Parathyroid adenoma (tissue), 2 donors: ENCODE data around the gene XPNPEP2.

Experiments
- H2AFZ ChIP-seq: fragments of 300-600 bp; sonication (generic); one replicate; pipeline ENCODE4 v1.7.0; 2017; ENCODE audit warnings: antibody characterized with exemption, mild to moderate bottlenecking
- H3K27ac ChIP-seq: fragments of 300-600 bp; sonication (generic); one replicate; pipeline ENCODE4 v1.7.0; 2017
- H3K27me3 ChIP-seq: fragments of 300-600 bp; sonication (generic); one replicate; pipeline ENCODE4 v1.7.0; 2017; ENCODE audit warnings: low read length; ENCODE audit not compliant: control insufficient read depth, insufficient read depth
- H3K36me3 ChIP-seq: fragments of 300-600 bp; sonication (generic); one replicate; pipeline ENCODE4 v1.7.0; 2017; ENCODE audit warnings: low read length; ENCODE audit not compliant: control insufficient read depth, insufficient read depth
- H3K4me1 ChIP-seq: fragments of 300-600 bp; sonication (generic); one replicate; pipeline ENCODE4 v1.7.0; 2017; ENCODE audit warnings: control low read depth
- H3K4me2 ChIP-seq: fragments of 300-600 bp; sonication (generic); one replicate; pipeline ENCODE4 v1.7.0; 2017; ENCODE audit warnings: low read length
- H3K4me3 ChIP-seq: fragments of 300-600 bp; sonication (generic); one replicate; pipeline ENCODE4 v1.7.0; 2017; ENCODE audit warnings: low read depth, low read length
- H3K79me2 ChIP-seq: fragments of 300-600 bp; sonication (generic); one replicate; pipeline ENCODE4 v1.7.0; 2017; ENCODE audit warnings: control low read depth
- H3K9ac ChIP-seq: fragments of 300-600 bp; sonication (generic); one replicate; pipeline ENCODE4 v1.7.0; 2017; ENCODE audit warnings: mild to moderate bottlenecking
- H3K9me3 ChIP-seq: fragments of 300-600 bp; sonication (generic); one replicate; pipeline ENCODE4 v1.7.0; 2017; ENCODE audit warnings: low read length; ENCODE audit not compliant: control insufficient read depth
- TF ChIP-seq, protein P1 (sequence below): fragments of 300-600 bp; sonication (generic); IDR thresholded peaks from one replicate; pipeline ENCODE4 v1.7.0; 2017; ENCODE audit warnings: antibody characterized with exemption, mild to moderate bottlenecking
- donor health status: primary hyperparathyroidism.

XPNPEP2 gene

GRCh38 chrX:129818123-129818522, 79.3 kb downstream of the XPNPEP2 start:
- TF ChIP-seq, protein P1, sequence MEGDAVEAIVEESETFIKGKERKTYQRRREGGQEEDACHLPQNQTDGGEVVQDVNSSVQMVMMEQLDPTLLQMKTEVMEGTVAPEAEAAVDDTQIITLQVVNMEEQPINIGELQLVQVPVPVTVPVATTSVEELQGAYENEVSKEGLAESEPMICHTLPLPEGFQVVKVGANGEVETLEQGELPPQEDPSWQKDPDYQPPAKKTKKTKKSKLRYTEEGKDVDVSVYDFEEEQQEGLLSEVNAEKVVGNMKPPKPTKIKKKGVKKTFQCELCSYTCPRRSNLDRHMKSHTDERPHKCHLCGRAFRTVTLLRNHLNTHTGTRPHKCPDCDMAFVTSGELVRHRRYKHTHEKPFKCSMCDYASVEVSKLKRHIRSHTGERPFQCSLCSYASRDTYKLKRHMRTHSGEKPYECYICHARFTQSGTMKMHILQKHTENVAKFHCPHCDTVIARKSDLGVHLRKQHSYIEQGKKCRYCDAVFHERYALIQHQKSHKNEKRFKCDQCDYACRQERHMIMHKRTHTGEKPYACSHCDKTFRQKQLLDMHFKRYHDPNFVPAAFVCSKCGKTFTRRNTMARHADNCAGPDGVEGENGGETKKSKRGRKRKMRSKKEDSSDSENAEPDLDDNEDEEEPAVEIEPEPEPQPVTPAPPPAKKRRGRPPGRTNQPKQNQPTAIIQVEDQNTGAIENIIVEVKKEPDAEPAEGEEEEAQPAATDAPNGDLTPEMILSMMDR = no peak
- Histone ChIP-seq H3K9me3 (no peaks in the 10 kb centered on the region), H3K4me1 (no peaks in the 10 kb centered on the region), H3K79me2 (no peaks in the 10 kb centered on the region), H3K9ac (no peak overlapping the region), H3K36me3 (no peaks in the 10 kb centered on the region), H3K4me2 (no peak overlapping the region), H2AFZ (no peak overlapping the region), H3K27ac (no peak overlapping the region), H3K4me3 (no peak overlapping the region), H3K27me3 (no peaks in the 10 kb centered on the region)
